ENCODE data around the gene C12orf54. TPM values are rescaled to one million over a fixed set of nuclear protein-coding genes. Genes with fewer than 3 reads are reported as not detected.
"Not testable (repeated sequence)": the region's sequence is repeated elsewhere in the genome, so short reads cannot be mapped to it uniquely, and the experiment has no call there.

C12orf54 gene
- total RNA-seq (0.31 TPM), polyA plus RNA-seq (ENCODE audit: insufficient read depth in 1 of 8, insufficient read length in 8 of 8, low replicate concordance in 1 of 8) (under 1 TPM in 7 of 8 donors, not detected in 1; 0.25 to 0.68 (median 0.38) TPM)
- long read RNA-seq, donor 1 = 0 reads
- long read RNA-seq, donor 2 = 0 reads
- long read RNA-seq, donor 3 = 0 reads
- long read RNA-seq, donor 4 = 0 reads
- long read RNA-seq, donor 5 = 0 reads
- long read RNA-seq, donor 6 = 0 reads
- long read RNA-seq, donor 7 = 0 reads
- long read RNA-seq, donor 8 = 0 reads
- long read RNA-seq, donor 9 = 0 reads
- long read RNA-seq, donor 10 = 0 reads
- long read RNA-seq, donor 11 = 0 reads

DNA sequence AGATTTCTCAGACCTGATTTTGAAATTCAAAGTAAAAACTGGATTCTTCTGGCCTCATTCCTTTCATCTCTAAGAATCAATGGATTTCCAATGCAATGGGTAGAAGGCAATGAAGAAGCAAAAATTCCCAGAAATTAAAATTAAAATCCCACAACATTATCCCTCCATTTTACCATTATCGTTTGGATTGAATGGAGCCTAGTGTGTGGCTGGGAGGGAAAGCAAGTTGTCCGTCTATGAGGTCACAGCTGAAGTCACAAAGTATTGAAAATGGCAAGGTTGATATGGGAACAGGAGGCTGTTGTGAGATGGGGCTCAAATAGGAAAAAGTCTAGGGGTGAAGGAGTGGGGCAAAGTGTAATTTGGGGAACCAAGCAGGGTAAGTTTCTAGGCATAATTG lies at the start of gene C12orf54:
C12orf54 (plus strand) TSS at position 301 of the 400 bp plus-strand sequence. CDS start 799 bp downstream, outside the sequence.
- no peaks in the 10 kb centered on the region for H3K36me3 ChIP-seq (ENCODE audit: control insufficient read depth, insufficient read depth, low read length)
- no peak for DNase-seq
- H3K4me1 ChIP-seq (ENCODE audit: control insufficient read depth, insufficient read depth, low read length) = no peaks in the 10 kb centered on the region
- no peak within 1 kb of the TSS for H3K27ac ChIP-seq (ENCODE audit: low read length)
- WGBS (ENCODE audit: insufficient coverage) = 0% methylated on average over 1 of the region's 2 CpGs
- H3K4me3 ChIP-seq (ENCODE audit: low read length) = no peak within 1 kb of the TSS
- no peaks in the 10 kb centered on the region for H3K9me3 ChIP-seq (replicated peaks; ENCODE audit: control insufficient read depth, low read depth, low read length)
- no peaks in the 10 kb centered on the region for H3K27me3 ChIP-seq (ENCODE audit: control insufficient read depth, insufficient read depth, low read length)

DNA sequence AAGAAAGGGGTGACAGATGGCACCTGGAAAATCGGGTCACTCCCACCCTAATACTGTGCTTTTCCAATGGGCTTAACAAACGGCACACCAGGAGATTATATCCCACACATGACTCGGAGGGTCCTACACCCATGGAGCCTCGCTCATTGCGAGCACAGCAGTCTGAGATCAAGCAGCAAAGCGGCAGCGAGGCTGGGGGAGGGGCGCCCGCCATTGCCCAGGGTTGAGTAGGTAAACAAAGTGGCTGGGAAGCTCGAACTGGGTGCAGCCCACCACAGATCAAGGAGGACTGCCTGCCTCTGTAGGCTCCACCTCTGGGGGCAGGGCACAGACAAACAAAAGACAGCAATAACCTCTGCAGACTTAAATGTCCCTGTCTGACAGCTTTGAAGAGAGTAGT lies 48.3 kb upstream of the C12orf54 start:
- not testable (repeated sequence) for H3K27ac ChIP-seq (ENCODE audit: low read length); H3K9me3 ChIP-seq (replicated peaks; ENCODE audit: control insufficient read depth, low read depth, low read length); DNase-seq; H3K4me1 ChIP-seq (ENCODE audit: control insufficient read depth, insufficient read depth, low read length); H3K36me3 ChIP-seq (ENCODE audit: control insufficient read depth, insufficient read depth, low read length); H3K4me3 ChIP-seq (ENCODE audit: low read length); H3K27me3 ChIP-seq (ENCODE audit: control insufficient read depth, insufficient read depth, low read length)
- 89% methylated on average over 6 of the region's 10 CpGs for WGBS (ENCODE audit: insufficient coverage)

- Histone ChIP-seq H3K36me3 (ENCODE audit: control insufficient read depth, insufficient read depth, low read length) (no peaks in the 10 kb centered on the region), H3K4me1 (ENCODE audit: control insufficient read depth, insufficient read depth, low read length) (no peaks in the 10 kb centered on the region), H3K27ac (ENCODE audit: low read length) (no peak overlapping the region), H3K27me3 (ENCODE audit: control insufficient read depth, insufficient read depth, low read length) (no peaks in the 10 kb centered on the region), H3K9me3 (replicated peaks; ENCODE audit: control insufficient read depth, low read depth, low read length) (no peaks in the 10 kb centered on the region), H3K4me3 (ENCODE audit: low read length) (no peak overlapping the region)
- WGBS (ENCODE audit: insufficient coverage) = 20% methylated on average over 1 of the region's 7 CpGs
- DNase-seq = no peak
These were observed 41.2 kb upstream of the C12orf54 start for GRCh38 chr12:48441069-48441468.

DNA sequence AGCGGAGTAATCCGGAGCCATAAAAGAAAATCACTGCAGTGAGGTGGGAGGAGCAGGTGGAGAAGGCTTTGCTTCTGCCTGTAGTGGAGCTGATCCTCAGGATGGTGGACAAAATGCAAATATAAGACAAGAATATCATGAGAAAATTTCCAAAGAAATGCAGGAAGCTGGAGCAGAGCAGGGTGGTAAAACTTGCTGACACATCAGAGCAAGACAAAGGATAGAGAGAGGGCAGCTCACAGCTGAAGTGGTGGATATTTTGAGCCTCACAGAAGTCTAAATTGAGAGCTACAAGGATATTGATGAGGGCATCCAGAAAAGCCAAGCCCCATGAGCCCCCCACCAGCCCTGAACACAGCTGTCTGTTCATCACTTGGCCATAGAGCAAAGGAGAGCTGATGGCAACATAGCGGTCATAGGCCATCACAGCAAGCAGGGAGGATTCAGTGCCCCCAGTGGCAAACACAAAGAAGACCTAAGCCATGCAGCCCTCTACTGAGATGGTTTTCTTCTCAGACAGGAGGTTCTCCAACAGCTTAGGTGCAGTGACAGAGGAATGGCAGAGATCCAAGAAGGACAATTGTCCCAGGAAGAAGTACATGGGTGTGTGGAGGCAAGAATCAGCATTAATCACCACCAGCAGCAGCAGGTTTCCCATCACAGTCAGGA lies 40.0 kb upstream of the C12orf54 start:
- no peak overlapping the region for H3K27ac ChIP-seq (ENCODE audit: low read length)
- no peaks in the 10 kb centered on the region for H3K27me3 ChIP-seq (ENCODE audit: control insufficient read depth, insufficient read depth, low read length)
- DNase-seq = no peak
- WGBS (ENCODE audit: insufficient coverage) = 68% methylated on average over 3 of the region's 3 CpGs
- H3K4me3 ChIP-seq (ENCODE audit: low read length) = no peak overlapping the region
- no peaks in the 10 kb centered on the region for H3K9me3 ChIP-seq (replicated peaks; ENCODE audit: control insufficient read depth, low read depth, low read length)
- no peaks in the 10 kb centered on the region for H3K4me1 ChIP-seq (ENCODE audit: control insufficient read depth, insufficient read depth, low read length)
- H3K36me3 ChIP-seq (ENCODE audit: control insufficient read depth, insufficient read depth, low read length) = no peaks in the 10 kb centered on the region

DNA sequence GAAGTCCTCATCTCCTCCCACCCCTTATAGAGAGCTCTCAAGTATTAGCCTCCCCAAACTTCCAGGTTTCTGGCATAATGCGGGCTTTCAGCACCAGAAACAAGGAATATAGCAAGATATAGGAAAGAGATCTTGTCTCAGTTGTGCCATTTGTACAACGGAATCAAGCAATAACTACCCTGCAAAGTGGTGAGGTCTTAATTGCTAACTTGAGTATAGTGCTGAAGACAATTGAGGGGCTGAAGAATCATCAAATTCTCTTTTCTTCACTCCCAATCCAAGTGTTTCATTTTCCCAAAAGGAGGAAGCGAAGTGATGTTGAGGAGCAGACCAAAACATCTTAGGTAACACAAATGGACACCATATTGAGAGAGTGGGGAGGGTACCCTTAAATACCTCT lies 36.8 kb upstream of the C12orf54 start:
- Histone ChIP-seq H3K27ac (ENCODE audit: low read length) (no peak overlapping the region), H3K36me3 (ENCODE audit: control insufficient read depth, insufficient read depth, low read length) (no peaks in the 10 kb centered on the region), H3K9me3 (replicated peaks; ENCODE audit: control insufficient read depth, low read depth, low read length) (no peaks in the 10 kb centered on the region), H3K27me3 (ENCODE audit: control insufficient read depth, insufficient read depth, low read length) (no peaks in the 10 kb centered on the region), H3K4me3 (ENCODE audit: low read length) (no peak overlapping the region), H3K4me1 (ENCODE audit: control insufficient read depth, insufficient read depth, low read length) (no peaks in the 10 kb centered on the region)
- whole genome bisulfite sequencing (ENCODE audit: insufficient coverage) = no CpG with 5 or more reads among the region's 3 CpGs
- DNase-seq = no peak

DNA sequence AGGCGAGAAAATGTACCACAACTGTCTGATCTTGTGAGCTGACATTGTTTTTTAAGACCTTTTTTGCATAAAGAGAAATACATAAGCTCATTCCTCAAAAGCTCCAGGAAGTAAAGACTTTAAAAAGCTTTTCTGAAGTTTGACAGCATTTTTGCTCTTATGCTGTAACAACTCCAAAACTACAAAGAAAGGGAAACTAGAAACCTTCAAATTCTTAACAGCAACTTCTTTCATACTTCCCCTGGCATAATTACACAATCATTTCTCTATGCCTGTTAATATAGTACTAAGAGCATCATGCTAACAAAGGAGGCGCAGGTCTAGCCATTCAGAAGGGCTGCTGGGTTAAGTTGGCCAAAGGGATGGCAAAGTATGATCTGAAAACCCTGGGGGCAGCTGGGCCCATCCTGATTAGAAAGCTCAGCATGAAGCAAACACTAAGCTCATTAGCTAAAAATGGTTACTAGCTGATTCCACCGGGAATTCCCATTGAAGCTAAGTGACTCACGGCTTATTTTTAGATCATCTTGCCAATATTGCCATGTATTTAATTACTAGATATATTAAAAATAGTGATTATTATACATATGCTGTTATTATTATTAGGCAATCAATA lies 36.0 kb upstream of the C12orf54 start:
- no CpG with 5 or more reads among the region's 4 CpGs for WGBS (ENCODE audit: insufficient coverage)
- Histone ChIP-seq H3K9me3 (replicated peaks; ENCODE audit: control insufficient read depth, low read depth, low read length) (no peaks in the 10 kb centered on the region), H3K4me1 (ENCODE audit: control insufficient read depth, insufficient read depth, low read length) (no peaks in the 10 kb centered on the region), H3K36me3 (ENCODE audit: control insufficient read depth, insufficient read depth, low read length) (no peaks in the 10 kb centered on the region), H3K27me3 (ENCODE audit: control insufficient read depth, insufficient read depth, low read length) (no peaks in the 10 kb centered on the region), H3K4me3 (ENCODE audit: low read length) (no peak overlapping the region), H3K27ac (ENCODE audit: low read length) (no peak overlapping the region)
- no peak for DNase-seq

- DNase-seq = no peak
- no peaks in the 10 kb centered on the region for H3K27me3 ChIP-seq (ENCODE audit: control insufficient read depth, insufficient read depth, low read length)
- H3K36me3 ChIP-seq (ENCODE audit: control insufficient read depth, insufficient read depth, low read length) = no peaks in the 10 kb centered on the region
- WGBS (ENCODE audit: insufficient coverage) = 67% methylated on average over 1 of the region's 1 CpG
- no peak overlapping the region for H3K4me3 ChIP-seq (ENCODE audit: low read length)
- no peak overlapping the region for H3K27ac ChIP-seq (ENCODE audit: low read length)
- no peaks in the 10 kb centered on the region for H3K4me1 ChIP-seq (ENCODE audit: control insufficient read depth, insufficient read depth, low read length)
- no peaks in the 10 kb centered on the region for H3K9me3 ChIP-seq (replicated peaks; ENCODE audit: control insufficient read depth, low read depth, low read length)
These were observed 34.5 kb upstream of the C12orf54 start for GRCh38 chr12:48447755-48448154.

DNA sequence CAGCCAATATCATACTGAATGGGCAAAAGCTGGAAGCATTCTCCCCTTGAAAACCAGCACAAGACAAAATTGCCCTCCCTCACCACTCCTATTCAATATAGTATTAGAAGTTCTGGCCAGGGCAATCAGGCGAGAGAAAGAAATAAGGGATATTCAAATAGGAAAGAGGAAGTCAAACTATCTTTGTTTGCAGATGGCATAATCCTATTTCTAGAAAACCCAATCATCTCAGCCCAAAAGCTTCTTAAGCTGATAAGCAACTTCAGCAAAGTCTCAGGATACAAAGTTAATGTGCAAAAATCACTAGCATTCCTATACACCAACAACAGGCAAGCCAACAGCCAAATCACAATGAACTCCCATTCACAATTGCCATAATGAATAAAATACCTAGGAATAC lies 30.9 kb upstream of the C12orf54 start:
- DNase-seq = no peak
- WGBS (ENCODE audit: insufficient coverage) = no CpG with 5 or more reads among the region's 1 CpG
- H3K27ac ChIP-seq (ENCODE audit: low read length) = no peak overlapping the region

DNA sequence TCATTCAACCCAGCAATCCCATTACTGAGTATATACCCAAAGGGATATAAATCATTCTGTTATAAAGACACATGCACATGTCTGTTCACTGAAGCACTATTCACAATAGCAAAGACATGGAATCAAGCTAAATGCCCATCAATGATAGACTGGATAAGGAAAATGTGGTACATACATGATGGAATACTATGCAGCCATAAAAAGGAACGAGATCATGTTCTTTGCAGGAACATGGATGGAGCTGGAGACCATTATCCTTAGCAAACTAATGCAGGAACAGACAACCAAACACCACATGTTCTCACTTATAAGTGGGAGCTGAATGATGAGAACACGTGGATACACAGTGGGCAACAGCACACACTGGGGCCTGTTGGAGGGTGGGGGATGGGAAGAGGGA lies 29.3 kb upstream of the C12orf54 start:
- H3K27ac ChIP-seq (ENCODE audit: low read length); H3K4me1 ChIP-seq (ENCODE audit: control insufficient read depth, insufficient read depth, low read length): not testable (repeated sequence)

More for the DNA sequence above, 30.9 kb upstream of the C12orf54 start:
- Histone ChIP-seq H3K4me3 (ENCODE audit: low read length) (no peak overlapping the region), H3K27me3 (ENCODE audit: control insufficient read depth, insufficient read depth, low read length) (no peaks in the 10 kb centered on the region), H3K9me3 (replicated peaks; ENCODE audit: control insufficient read depth, low read depth, low read length) (no peaks in the 10 kb centered on the region), H3K36me3 (ENCODE audit: control insufficient read depth, insufficient read depth, low read length) (no peaks in the 10 kb centered on the region), H3K4me1 (ENCODE audit: control insufficient read depth, insufficient read depth, low read length) (no peaks in the 10 kb centered on the region)

GRCh38 chr12:48454667-48455066 lies 27.6 kb upstream of the C12orf54 start:
- Histone ChIP-seq H3K9me3 (replicated peaks; ENCODE audit: control insufficient read depth, low read depth, low read length) (no peaks in the 10 kb centered on the region), H3K27me3 (ENCODE audit: control insufficient read depth, insufficient read depth, low read length) (no peaks in the 10 kb centered on the region), H3K4me1 (ENCODE audit: control insufficient read depth, insufficient read depth, low read length) (no peaks in the 10 kb centered on the region), H3K27ac (ENCODE audit: low read length) (no peak overlapping the region), H3K4me3 (ENCODE audit: low read length) (no peak overlapping the region), H3K36me3 (ENCODE audit: control insufficient read depth, insufficient read depth, low read length) (no peaks in the 10 kb centered on the region)
- no CpG with 5 or more reads among the region's 1 CpG for WGBS (ENCODE audit: insufficient coverage)
- DNase-seq = peak; percentile 47

More for the DNA sequence above, 29.3 kb upstream of the C12orf54 start:
- 100% methylated on average over 1 of the region's 2 CpGs for WGBS (ENCODE audit: insufficient coverage)
- not testable (repeated sequence) for H3K9me3 ChIP-seq (replicated peaks; ENCODE audit: control insufficient read depth, low read depth, low read length); H3K4me3 ChIP-seq (ENCODE audit: low read length); DNase-seq; H3K27me3 ChIP-seq (ENCODE audit: control insufficient read depth, insufficient read depth, low read length); H3K36me3 ChIP-seq (ENCODE audit: control insufficient read depth, insufficient read depth, low read length)
